GM12892 (cell line): ENCODE data around the gene DOCK9.

Experiments
- POLR2A ChIP-seq: IDR thresholded peaks from 2 replicates; pipeline ENCODE4 v1.6.1; 2011; ENCODE audit warnings: low read depth, low read length, control low read depth
- POLR2AphosphoS5 ChIP-seq: IDR thresholded peaks from 2 replicates; pipeline ENCODE4 v1.6.1; 2011; ENCODE audit warnings: low read depth, low read length, control low read depth

DNA sequence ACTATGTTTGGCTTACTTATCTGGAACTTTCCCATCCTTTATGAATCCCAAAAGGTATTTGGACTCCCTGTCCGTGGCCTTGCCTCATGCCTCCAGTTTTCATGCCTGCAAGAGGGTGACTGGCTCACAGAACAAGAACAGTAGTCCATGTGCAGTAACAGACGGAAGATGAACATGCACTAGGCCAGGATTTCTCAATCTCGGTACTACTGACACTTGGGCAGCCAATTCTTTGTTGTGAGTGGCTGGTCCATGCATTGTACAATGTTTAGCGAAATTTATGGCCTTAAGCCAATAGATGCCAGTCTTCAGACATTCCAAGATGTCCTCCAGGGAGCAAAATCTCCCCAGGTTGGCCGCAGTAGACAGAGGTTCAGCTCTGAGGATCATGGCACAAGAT lies 61.9 kb downstream of the DOCK9 start:
- TF ChIP-seq POLR2AphosphoS5 (no peak), POLR2A (no peak)
